GM21447 (cell line): ENCODE results near the gene MAMSTR.
"Not testable (repeated sequence)": the region's sequence is repeated elsewhere in the genome, so short reads cannot be mapped to it uniquely, and the experiment has no call there.

ENCODE experiments used
- ATAC-seq: cut with Tn5 transposase; IDR thresholded peaks from one replicate; pipeline ENCODE4 v1.9.1; 2021; ENCODE audit not compliant: unreplicated experiment

MAMSTR gene

GRCh38 chr19:48719263-48720171 is at the start of gene MAMSTR:
MAMSTR (minus strand) TSS chr19:48719725; CDS start chr19:48719031, 694 bp downstream.
- no peak for ATAC-seq

DNA sequence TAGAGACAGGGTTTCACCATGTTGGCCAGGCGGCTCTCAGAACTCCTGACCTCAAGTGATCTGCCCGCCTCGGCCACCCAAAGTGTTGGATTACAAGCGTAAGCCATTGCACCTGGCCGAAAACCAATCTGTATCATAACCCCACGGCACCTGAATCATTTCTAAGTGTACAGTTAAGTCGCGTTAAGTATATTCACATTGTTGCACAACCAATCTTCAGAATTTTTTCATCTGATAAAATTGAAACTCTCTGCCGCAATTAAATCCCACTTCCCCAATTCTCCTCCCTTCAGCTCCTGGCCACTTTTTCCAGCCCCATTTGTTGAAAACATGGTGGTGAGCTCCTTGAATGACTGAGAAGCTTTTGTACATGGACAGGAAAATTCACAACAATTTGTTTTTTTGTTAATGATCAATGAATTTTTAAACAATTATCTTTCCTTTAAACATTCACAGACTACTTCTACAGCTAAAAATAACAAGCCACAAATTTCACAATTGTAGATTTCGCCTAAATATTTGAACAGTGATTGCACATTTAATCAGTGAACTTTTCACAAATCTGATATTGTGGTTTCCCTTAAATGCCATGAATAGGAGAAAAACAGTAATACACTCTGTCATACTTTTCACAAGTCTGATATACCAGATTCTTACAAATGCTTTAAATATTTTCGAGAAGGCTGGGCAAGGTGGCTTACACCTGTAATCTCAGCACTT is 49.6 kb upstream of the MAMSTR start:
- no peak for ATAC-seq

DNA sequence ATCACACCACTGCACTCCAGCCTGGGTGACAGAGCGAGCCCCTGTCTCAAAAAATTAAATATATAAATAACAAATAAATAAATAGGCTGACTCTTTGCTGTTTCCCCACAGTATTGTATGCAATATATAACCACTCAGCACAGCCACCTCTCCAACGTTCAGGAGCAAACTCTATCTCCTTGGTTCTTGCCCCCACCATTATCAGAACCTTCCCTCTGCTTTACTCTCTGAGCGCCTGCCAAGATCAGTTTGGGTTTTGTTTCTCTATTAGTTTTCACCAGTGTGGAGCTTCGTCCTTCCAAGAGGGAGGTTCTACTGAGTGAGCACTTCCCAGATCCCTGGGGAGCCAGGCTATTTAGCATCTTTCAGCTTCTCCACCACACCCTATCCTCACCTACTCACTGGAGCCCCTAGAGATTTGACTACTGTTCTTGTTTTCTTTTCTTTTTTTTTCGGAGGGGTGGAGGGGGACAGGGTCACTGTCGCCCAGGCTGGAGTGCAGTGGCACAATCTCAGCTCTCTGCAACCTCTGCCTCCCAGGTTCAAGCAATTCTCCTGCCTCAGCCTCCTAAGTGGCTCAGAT is 48.7 kb upstream of the MAMSTR start:
- not testable (repeated sequence) for ATAC-seq

DNA sequence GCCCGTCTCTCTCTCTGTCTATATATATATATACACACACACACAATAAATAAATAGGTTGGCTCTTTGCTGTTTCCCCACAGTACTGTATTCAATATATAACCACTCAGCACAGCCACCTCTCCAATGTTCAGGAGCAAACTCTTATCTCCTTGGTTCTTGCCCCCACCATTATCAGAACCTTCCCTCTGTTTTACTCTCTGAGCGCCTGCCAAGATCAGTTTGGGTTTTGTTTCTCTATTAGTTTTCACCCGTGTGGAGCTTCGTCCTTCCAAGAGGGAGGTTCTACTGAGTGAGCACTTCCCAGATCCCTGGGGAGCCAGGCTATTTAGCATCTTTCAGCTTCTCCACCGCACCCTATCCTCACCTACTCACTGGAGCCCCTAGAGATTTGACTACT is 46.3 kb upstream of the MAMSTR start:
- ATAC-seq = not testable (repeated sequence)

DNA sequence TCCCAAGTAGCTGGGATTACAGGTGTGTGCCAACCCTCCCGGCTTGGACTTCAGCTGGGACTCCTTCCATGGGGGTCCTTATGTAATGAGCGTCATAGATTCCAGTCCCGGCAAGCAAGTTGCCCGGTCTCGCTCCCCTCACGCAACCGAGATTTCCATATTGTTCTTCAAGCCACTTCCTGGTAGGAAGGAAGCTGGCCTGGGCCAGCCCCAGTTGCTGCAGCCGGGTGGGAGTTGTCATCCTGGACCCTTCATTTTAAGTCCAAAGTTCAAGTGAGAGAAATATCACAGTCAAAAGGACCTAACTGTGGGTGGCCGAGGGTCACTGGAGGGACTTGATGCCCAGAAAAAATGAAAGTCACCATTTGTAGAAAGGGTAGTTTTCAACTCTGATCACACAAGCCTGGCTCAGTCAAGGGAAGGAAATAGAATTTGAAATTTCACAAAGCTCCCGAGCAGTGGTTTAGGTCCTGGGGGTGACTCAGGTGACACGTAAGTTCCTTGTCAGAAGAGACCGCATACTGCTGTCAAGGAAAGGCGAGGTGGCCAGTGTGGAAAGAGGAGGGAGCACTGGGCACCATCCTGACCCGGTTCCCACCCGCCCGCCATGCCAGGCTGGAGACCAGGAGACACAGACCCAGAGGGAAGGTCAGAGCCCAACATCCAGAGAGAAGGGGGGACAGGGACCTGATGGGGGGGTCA is 41.1 kb upstream of the MAMSTR start:
- no peak for ATAC-seq

DNA sequence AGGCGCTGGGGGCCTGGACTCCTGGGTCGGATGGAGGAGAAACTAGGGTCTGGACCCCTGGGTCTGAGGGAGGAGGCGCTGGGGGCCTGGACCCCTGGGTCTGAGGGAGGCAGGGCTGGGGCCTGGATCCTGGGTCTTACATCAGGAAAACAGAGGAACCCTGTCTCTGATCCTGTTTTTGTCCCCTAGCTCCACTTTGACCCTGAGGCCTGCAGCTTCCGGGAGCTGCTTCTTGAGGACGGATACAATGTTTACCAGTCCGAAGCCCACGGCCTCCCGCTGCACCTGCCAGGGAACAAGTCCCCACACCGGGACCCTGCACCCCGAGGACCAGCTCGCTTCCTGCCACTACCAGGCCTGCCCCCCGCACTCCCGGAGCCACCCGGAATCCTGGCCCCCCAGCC is 38.2 kb upstream of the MAMSTR start:
- ATAC-seq = no peak

GRCh38 chr19:48757089-48757675 is 37.7 kb upstream of the MAMSTR start:
- no peak for ATAC-seq

GRCh38 chr19:48756686-48757085 is 37.2 kb upstream of the MAMSTR start:
- ATAC-seq = no peak

- no peak for ATAC-seq
These were observed 36.7 kb upstream of the MAMSTR start for GRCh38 chr19:48756212-48756611.

- ATAC-seq = no peak
These were observed 36.3 kb upstream of the MAMSTR start for GRCh38 chr19:48755787-48756186.

GRCh38 chr19:48755084-48755641 is 35.6 kb upstream of the MAMSTR start, which contains the start of gene FGF21:
FGF21 (plus strand) TSS chr19:48755524; CDS start chr19:48756237, 713 bp downstream.
- no peak for ATAC-seq

GRCh38 chr19:48752496-48753365 is 33.2 kb upstream of the MAMSTR start, which contains the start of gene FUT1:
FUT1 (minus strand) TSS chr19:48752641; CDS start chr19:48751281, 1,360 bp downstream.
- ATAC-seq = no peak

- ATAC-seq = no peak
These were observed 32.4 kb upstream of the MAMSTR start for GRCh38 chr19:48751845-48752495.

GRCh38 chr19:48750771-48751504 is 31.4 kb upstream of the MAMSTR start:
- ATAC-seq = no peak

GRCh38 chr19:48750351-48750750 is 30.8 kb upstream of the MAMSTR start:
- no peak for ATAC-seq

- no peak for ATAC-seq
These were observed 30.2 kb upstream of the MAMSTR start for GRCh38 chr19:48749571-48750198.

- no peak for ATAC-seq
These were observed 27.4 kb upstream of the MAMSTR start, which contains the start of gene IZUMO1 for GRCh38 chr19:48746738-48747575. IZUMO1 (minus strand) TSS chr19:48746909; CDS start chr19:48745859, 1,050 bp downstream.
